Type B pancreatic cell (in vitro differentiated cells): ENCODE measurements around the gene DHX57. TPM values are rescaled to one million over a fixed set of nuclear protein-coding genes. Genes with fewer than 3 reads are reported as not detected.

Experiments
- DNase-seq: peaks from one replicate; pipeline ENCODE4 v3.0.0; 2021; ENCODE audit warnings: mixed read lengths; ENCODE audit not compliant: unreplicated experiment; ENCODE audit errors: extremely low spot score
- H3K27ac Mint-ChIP-seq: 2 replicates; pipeline ENCODE4 v1.8.0; 2021; ENCODE audit warnings: mild to moderate bottlenecking, mixed read lengths
- H3K27me3 Mint-ChIP-seq: 2 replicates; pipeline ENCODE4 v1.8.0; 2021; ENCODE audit warnings: mixed read lengths
- H3K36me3 Mint-ChIP-seq: 2 replicates; pipeline ENCODE4 v1.8.0; 2021; ENCODE audit warnings: mixed read lengths
- H3K4me1 Mint-ChIP-seq: one replicate; pipeline ENCODE4 v1.8.0; 2021; ENCODE audit warnings: mixed read lengths; ENCODE audit not compliant: unreplicated experiment
- H3K4me3 Mint-ChIP-seq: 2 replicates; pipeline ENCODE4 v1.8.0; 2021; ENCODE audit warnings: mild to moderate bottlenecking, mixed read lengths
- H3K9me3 Mint-ChIP-seq: 2 replicates; pipeline ENCODE4 v1.8.0; 2021; ENCODE audit warnings: mixed read lengths
- CTCF ChIP-seq: fragments of 200-600 bp; sonication (generic); conservative IDR thresholded peaks from 2 replicates; pipeline ENCODE4 v1.5.0; 2021; ENCODE audit warnings: antibody characterized with exemption, mild to moderate bottlenecking
- total RNA-seq: library from RNA; stranded (reverse); gene quantifications from 2 replicates; pipeline ENCODE4 v1.2.1, GENCODE V29; 2021; ENCODE audit warnings: low replicate concordance

Gene DHX57
- total RNA-seq, 1 donor from 2014 or later, result 28.1 TPM

- H3K9me3 Mint-ChIP-seq, result no peaks in the 10 kb centered on the region
- no peak for DNase-seq
- no peaks in the 10 kb centered on the region for H3K27me3 Mint-ChIP-seq
- no peak overlapping the region for H3K4me3 Mint-ChIP-seq
- no peak overlapping the region for H3K27ac Mint-ChIP-seq
- TF ChIP-seq CTCF, result no peak
- H3K36me3 Mint-ChIP-seq, result peaks cover 16% of the 10 kb centered on the region
- no peaks in the 10 kb centered on the region for H3K4me1 Mint-ChIP-seq
Measured at GRCh38 chr2:38836791-38837190, 38.9 kb downstream of the DHX57 start.

GRCh38 chr2:38835990-38836389 lies 39.7 kb downstream of the DHX57 start:
- no peaks in the 10 kb centered on the region for H3K4me1 Mint-ChIP-seq
- no peaks in the 10 kb centered on the region for H3K27me3 Mint-ChIP-seq
- H3K36me3 Mint-ChIP-seq, result peaks cover 10% of the 10 kb centered on the region
- H3K27ac Mint-ChIP-seq, result no peak overlapping the region
- H3K4me3 Mint-ChIP-seq, result no peak overlapping the region
- no peaks in the 10 kb centered on the region for H3K9me3 Mint-ChIP-seq
- TF ChIP-seq CTCF, result no peak
- no peak for DNase-seq

GRCh38 chr2:38835015-38835601 lies 40.6 kb downstream of the DHX57 start:
- Mint-ChIP-seq H3K4me1 (no peaks in the 10 kb centered on the region), H3K27me3 (no peaks in the 10 kb centered on the region), H3K36me3 (peaks cover 9% of the 10 kb centered on the region), H3K4me3 (no peak overlapping the region), H3K27ac (no peak overlapping the region), H3K9me3 (no peaks in the 10 kb centered on the region)
- DNase-seq, result no peak
- TF ChIP-seq CTCF, result peak; percentile 68

GRCh38 chr2:38830526-38831159 lies 45.1 kb downstream of the DHX57 start:
- H3K4me1 Mint-ChIP-seq, result peaks cover 4% of the 10 kb centered on the region
- H3K4me3 Mint-ChIP-seq, result no peak overlapping the region
- H3K27ac Mint-ChIP-seq, result no peak overlapping the region
- no peak for DNase-seq
- no peaks in the 10 kb centered on the region for H3K27me3 Mint-ChIP-seq
- peaks cover 12% of the 10 kb centered on the region for H3K36me3 Mint-ChIP-seq
- no peaks in the 10 kb centered on the region for H3K9me3 Mint-ChIP-seq
- no peak for TF ChIP-seq CTCF

GRCh38 chr2:38829971-38830370 lies 45.8 kb downstream of the DHX57 start:
- H3K27me3 Mint-ChIP-seq, result no peaks in the 10 kb centered on the region
- H3K9me3 Mint-ChIP-seq, result no peaks in the 10 kb centered on the region
- H3K4me3 Mint-ChIP-seq, result no peak overlapping the region
- H3K27ac Mint-ChIP-seq, result no peak overlapping the region
- peaks cover 12% of the 10 kb centered on the region for H3K36me3 Mint-ChIP-seq
- no peak for TF ChIP-seq CTCF
- H3K4me1 Mint-ChIP-seq, result peaks cover 4% of the 10 kb centered on the region
- no peak for DNase-seq
